GM15510 (cell line): Measurements from ENCODE around the gene PDGFD.

Source experiments
- POLR2A ChIP-seq: IDR thresholded peaks from 3 replicates; pipeline ENCODE4 v1.6.1; 2011; ENCODE audit warnings: borderline replicate concordance; ENCODE audit not compliant: insufficient read length; ENCODE audit errors: extremely low read depth

Gene PDGFD

DNA sequence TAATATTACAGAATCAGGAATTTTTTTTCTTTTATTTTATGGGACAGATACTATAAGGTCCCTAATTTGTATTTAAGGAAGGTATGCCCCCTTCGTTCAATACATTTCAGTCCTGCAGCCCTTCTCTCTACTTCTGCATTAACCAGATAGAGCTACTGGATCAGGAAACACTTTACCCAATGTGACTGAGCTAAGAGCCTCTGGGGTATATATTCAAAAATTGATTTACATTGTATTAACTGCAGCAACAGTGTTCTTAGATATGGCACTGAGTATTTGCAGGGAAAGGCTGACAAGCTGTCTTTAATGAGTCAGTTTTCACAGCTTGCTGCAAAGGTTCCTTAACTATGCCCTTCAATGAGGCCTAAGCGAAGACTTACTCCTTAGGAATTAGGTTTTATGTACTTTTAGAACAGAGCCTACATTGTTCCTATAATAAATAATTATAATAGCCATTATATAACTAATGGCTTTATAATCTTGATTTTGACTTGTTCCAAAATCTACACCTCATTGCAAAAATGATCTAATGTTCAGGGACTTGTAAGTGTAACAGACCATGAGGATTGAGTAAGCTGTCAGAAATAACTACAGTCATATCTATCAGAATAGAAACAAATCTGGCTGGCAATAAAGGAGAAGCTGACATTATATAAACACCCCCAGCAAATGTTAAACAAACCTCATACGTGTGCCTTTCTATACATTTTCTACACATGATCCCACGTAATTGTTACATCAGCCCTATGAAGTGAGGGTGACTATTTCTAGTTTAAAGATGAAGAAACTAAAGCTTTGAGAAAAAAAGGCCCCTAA lies 72.5 kb downstream of the PDGFD start:
- no peak for TF ChIP-seq POLR2A

DNA sequence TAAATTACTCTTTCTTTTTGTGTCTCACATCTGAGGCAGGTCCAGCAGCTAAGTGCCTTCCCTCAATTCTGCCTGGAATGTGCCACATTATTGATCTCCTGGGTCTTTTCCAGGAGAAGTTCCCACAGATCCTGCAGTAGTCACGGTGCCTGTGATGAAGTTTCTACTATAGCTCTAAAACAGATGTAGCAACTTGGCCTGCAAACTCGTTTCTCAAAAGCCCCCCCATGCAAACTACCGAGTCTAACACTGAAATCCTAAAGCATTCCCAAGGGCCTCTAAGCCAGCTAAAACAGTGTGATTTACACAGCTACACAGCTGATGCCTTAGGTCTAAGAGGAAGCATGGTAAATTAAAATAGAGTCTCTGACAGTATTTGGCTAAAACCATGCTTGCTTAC lies 73.2 kb downstream of the PDGFD start:
- no peak for TF ChIP-seq POLR2A

DNA sequence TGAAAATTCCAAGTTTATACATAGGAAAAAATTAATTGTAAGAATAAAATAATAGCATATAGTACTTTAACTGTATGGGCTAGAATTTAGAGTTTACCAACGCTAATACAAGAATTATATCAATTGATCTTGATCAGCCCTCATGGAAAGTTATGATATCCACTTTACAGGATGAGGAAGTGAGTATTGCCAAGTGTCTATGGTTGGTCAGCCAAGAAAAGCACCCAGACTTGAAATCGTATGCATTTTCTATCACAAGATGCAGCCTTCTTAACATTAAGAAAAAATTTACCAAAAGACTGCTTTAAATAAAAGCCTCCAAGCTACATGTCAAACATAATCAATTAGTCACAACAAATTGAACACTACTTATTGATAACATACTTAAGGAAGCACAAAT lies 74.5 kb downstream of the PDGFD start:
- no peak for TF ChIP-seq POLR2A

DNA sequence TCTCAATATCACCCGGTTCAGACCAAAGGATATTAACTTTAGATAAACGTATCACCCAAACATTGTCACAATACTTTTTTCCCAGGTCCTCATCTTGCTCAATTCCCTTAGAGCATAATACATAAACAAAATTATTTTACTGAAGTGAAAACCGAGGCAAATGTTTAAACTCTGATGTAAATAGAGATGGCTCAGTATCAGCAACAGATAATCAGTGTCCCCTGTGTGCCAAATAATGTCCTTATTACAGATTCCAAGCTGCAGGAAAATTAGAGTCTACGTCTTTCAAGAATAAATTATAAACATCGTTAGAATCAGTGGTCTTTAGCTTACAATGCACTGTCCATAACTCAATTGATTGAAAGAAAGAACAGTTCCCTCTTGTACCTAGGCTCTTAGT lies 77.3 kb downstream of the PDGFD start:
- no peak for TF ChIP-seq POLR2A

DNA sequence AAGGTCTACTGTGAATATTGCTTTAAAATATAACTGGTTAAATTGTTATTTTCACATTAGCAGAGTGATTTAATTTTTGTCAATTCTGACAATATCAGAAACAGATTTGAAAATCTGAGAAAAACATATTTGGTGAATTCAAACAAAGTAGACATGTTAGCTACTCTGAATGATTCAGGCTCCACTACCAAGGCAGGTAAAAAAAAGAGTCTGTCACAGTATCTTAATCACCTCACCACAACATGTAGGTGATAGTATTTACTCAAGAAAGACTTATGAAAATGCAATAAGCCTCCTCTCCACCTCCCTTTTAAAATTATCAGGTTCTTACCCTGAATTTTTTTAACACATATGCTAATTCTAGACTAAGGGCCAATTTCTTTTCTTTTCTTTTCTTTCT lies 85.0 kb downstream of the PDGFD start:
- no peak for TF ChIP-seq POLR2A

DNA sequence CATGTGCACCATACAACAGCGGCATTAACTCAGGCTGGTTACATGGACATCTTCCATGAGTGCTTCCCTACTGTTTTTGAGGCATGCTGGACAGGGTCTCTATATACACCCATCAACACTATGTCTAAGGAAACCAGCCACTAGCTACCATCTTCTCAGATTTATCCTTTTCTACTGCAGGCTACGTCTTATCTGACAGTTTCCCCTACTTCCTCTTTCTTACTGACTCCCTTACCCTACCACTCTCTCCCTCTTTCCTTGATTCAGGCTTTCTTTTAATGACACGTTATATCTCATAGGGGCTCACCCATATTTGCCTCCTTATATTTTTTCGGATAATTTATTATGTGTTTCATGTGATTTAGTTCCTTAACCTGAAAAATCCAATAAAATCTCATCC lies 85.7 kb downstream of the PDGFD start:
- TF ChIP-seq POLR2A: no peak

DNA sequence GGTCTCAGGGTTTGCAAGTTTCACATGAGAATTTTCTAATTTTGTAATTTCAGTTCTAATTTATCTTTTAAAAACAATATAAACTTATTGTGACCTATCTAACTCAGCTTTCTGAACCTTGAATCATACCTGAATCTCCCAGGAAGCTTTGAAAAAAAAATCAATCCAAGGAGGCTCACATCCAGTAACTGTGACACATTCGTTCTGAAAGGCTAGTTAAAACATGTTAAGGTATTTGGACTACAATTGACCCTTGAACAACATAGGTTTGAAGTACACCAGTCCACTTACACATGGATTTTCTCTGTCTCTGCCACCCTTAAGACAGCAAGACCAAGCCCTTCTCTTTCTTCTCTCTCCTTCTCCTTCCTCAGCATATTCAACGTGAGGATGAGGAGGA lies 87.5 kb downstream of the PDGFD start:
- no peak for TF ChIP-seq POLR2A

DNA sequence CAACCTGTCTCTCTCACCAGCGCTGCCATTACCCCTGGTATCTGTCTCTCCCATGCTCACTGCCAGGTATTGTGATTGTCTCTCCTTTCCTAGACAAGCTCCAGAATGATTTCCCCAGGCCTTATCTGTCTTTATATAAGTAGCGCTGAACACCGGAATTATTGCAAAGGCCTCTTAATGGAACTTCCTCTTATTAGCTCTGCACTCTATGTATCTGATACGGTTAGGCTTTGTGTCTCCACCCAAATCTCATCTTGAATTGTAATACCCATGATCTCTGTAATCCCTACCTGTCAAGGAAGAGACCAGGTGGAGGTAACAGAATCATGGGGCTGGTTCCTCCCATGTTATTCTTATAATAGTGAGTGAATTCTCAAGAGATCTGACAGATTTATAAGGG lies 88.2 kb downstream of the PDGFD start:
- no peak for TF ChIP-seq POLR2A

DNA sequence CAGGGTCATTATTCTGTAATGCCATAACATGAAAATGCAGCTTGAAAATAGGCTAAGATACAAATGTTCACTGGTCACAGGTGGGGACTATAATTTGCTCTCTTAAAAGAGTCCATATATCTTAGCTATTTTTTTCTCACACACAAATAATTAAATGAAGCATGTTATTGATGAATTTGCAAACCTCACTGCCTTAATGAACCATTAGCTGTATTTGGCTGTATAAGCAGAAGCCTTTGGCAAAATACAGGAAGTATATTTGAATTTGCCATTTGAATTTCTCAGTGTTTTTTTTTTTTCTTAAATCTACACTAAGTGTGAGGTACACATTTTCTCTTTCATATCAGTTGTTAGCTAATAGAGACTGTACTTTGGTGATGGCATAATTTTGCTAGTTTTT lies 88.9 kb downstream of the PDGFD start:
- TF ChIP-seq POLR2A: no peak

DNA sequence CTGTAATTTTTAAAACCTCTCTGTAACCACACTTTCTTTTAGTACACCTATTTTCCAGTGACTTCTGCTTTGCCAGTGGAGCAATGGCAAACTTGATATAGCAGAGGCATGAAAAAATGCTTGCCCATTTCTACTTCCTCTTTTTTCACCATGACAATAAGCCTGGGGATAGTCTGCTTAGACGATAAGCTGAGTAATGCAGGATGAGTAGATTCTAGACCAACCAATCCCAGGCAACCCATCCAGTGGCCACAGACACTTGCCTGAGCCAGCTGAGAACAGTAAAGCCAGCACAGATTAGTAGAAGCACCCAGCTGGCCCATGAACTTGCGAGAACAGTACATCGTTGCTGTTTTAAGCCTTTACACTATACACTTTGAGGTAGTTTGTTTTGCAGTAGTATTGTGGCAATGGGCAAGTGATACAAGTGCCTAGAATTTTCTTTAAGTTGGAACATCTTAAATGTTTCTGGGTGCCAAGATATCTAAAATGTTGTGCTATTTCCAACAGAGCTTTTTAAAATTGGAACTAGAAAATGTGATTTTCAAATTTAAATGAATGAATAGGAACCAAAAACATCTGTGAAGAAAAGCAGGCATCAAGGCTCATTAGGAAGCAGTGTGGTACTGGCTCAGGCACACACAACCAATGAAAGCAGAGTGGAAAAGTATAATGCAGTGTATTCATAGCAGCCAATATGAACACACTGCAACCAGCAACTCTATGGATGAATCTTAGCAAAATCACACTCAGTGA lies 89.8 kb downstream of the PDGFD start:
- no peak for TF ChIP-seq POLR2A

DNA sequence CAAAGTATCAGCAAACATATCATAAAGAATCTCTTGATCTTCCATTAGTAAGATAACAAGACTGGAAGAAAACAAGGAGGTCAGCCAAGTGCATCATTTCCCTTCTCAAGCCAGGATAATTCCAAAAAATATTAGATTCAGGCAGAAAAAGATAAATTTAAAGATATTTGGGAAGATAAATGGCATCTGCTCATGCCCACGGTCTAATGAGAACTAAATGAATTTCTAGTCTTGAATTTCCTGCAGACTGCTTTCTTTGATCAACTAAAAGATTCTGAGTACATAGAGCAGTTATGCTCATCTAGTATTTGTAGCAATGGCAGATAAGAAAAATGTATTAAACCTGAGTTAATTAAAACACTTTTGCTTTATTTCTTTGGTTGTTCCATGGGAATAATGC lies 96.4 kb downstream of the PDGFD start:
- TF ChIP-seq POLR2A: no peak

DNA sequence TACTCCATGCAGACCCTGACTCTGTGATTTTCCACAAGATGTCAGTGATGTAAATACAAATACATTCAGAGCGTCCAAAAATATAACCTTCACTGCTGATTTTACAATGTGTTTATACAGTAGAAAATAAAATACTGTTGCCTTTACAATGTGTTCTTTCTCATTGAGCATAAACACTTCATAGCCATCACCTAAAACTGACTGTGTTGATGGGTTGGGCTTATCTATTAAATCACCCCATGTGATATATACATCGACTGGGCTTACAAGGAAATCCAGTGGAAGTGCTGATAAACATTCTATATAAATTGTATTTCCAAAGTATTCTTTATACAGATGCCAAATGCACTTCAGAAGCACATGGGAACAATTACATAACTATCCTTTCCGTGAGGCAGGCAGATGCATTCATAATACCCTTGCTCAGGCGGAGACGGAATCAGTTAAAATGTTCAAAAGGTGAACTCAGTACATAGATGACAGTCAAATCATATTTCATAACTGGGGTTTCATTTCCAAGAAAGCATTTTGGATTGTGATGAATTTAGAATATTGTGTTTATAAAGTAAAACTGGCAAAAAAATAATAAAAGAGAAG lies 99.8 kb downstream of the PDGFD start:
- no peak for TF ChIP-seq POLR2A

DNA sequence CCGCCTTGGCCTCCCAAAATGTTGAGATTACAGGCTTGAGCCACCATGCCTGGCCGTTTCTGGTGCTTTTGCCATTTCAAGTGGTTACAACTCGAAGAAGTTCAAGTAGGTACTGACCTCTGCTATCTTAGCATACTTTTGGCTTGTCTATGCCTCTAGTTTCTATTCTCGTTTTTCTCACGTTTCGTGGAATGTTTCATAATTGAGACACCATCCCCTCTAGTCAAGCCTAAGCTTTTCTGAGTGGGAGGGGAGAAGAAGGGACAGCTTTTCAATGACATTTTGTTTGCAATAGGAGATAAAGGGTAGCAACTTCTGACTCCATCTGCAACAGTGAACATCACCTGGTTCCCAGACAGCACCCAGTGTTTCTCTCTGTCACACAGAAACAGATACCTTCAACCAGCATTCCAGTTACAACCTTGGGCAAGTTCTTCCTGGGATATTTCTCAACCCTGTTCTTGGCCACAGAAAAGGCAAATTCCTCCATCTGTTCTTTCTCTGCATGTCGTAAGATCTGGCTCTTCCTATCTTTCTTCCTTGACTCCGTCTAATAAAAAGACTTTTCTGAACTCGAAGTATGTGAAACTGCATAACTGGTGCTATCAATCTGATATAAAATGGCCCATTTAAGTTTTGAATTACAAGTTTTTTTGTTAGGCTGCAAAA lies 102.0 kb downstream of the PDGFD start:
- no peak for TF ChIP-seq POLR2A

DNA sequence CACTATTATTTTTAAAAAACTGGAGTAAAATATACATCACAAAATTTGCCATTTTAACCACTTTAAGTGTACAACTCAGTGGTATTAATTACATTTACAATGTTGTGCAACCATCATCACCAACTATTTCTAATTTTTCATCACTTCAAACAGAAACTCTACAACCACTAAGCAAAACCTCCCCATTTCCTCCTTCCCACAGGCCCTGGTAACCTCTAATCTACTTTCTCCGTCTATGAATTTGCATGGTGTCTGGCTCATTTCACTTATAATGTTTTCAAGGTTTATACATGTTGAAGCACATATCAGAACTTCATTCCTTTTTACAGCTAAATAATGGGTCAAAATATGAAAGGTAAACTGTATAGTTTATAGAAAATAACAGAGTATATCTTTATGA lies 103.1 kb downstream of the PDGFD start:
- TF ChIP-seq POLR2A: no peak

DNA sequence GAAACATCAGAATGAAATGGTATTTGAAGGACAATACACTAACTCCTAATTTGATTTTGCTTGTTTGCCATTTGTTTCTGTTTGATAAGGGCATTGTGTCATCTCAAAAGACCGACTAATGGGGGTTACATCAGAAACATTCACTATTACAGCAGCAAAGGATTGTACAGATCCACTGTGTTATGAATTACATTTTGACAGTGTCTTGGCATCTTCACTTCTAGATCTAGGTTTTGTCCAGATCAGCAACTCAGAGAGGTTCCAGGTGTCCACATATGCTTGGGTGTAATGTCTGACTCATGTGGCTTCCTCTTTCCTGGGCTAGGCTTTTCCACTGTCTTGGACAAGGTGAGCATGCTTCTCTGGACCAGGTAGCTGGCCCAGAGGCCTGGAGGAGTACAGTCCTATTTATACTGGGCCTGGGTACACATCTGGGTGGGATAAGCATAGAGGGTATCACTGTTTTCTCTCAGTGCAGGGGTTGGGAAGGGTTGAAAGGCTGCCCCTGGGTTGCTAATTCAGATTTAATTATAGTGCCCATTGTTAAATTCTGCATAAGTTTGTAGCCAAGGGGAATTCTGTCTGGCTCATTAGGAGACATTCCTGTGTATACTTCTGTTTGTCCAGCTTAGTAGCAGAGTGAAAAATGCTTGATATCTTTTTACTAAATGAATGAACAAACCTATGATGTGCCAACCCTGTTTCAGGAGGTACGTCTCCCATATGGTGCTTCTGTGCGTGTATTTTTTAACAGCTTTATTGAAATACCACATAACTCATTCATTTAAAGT lies 103.7 kb downstream of the PDGFD start:
- no peak for TF ChIP-seq POLR2A

DNA sequence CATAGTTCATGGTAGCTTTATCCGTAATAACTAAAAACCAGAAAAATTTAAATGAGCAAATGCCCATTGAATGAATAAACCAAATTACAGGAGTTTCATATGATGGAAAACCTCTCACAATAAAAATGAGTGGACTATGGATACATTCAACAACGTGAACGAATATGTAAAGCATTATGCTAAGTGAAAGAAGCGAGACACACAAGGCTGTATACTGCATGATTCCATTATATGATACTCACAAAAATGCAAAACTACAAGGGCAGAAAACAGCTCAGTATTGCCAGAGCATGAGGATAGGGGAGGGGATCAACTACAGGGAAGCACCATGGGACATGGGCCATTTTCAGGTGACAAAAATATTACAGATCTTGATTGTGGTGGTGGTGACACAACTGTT lies 105.3 kb downstream of the PDGFD start:
- no peak for TF ChIP-seq POLR2A
